ENCODE measurements around the gene WFIKKN2.

DNA sequence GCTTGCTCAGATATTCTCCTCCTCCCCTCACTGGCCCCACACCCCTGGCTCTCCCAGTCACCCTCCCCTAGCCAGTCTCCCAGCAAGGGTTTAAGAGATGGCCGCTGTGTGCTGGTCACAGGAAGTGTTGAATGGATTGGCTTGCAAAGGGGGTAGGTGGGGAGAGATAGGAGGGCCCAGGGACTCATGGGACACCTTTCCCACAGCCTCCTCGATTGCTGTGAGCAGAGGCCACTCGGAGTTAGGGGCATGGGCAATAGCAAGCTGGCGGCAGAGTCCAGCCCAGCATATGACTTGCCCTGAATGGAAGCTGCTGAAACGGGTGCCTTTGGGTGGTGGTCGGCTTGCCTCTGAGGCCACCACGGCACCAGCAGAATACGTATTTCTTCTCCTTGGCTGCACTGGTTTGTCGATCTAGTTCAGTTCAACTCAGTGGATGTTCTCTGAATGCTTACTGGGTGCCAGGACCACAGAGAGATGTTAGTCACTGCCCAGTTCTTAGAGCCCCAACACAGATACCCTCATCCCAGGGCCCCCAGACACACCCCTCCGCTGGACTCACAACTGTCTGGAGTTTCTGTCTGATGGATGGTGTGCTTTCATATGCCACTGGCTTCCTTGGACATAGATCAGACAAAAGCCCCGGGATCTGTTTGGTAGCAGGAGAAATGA, 6.0 kb downstream of the WFIKKN2 start:
- TF ChIP-seq YY1 (tag by site-specific recombination; IDR thresholded peaks at IDR 0.05) (no peak), ZNF274 (IDR thresholded peaks at IDR 0.05; ENCODE audit: low read length) (no peak), ZNF274 (tag by site-specific recombination; IDR thresholded peaks at IDR 0.05; ENCODE audit: borderline replicate concordance) (no peak), ZNF324 (tag by site-specific recombination; IDR thresholded peaks at IDR 0.05) (no peak), TCF7L2 (IDR thresholded peaks at IDR 0.05; ENCODE audit: borderline replicate concordance, low read depth, low read length) (no peak), ZNF514 (tag by site-specific recombination; IDR thresholded peaks at IDR 0.05) (no peak), ZIC2 (tag by site-specific recombination; IDR thresholded peaks at IDR 0.05) (no peak)
- TF ChIP-seq, protein P1, sequence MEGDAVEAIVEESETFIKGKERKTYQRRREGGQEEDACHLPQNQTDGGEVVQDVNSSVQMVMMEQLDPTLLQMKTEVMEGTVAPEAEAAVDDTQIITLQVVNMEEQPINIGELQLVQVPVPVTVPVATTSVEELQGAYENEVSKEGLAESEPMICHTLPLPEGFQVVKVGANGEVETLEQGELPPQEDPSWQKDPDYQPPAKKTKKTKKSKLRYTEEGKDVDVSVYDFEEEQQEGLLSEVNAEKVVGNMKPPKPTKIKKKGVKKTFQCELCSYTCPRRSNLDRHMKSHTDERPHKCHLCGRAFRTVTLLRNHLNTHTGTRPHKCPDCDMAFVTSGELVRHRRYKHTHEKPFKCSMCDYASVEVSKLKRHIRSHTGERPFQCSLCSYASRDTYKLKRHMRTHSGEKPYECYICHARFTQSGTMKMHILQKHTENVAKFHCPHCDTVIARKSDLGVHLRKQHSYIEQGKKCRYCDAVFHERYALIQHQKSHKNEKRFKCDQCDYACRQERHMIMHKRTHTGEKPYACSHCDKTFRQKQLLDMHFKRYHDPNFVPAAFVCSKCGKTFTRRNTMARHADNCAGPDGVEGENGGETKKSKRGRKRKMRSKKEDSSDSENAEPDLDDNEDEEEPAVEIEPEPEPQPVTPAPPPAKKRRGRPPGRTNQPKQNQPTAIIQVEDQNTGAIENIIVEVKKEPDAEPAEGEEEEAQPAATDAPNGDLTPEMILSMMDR (tag by site-specific recombination; IDR thresholded peaks at IDR 0.05): no peak
- TF ChIP-seq, protein P2, sequence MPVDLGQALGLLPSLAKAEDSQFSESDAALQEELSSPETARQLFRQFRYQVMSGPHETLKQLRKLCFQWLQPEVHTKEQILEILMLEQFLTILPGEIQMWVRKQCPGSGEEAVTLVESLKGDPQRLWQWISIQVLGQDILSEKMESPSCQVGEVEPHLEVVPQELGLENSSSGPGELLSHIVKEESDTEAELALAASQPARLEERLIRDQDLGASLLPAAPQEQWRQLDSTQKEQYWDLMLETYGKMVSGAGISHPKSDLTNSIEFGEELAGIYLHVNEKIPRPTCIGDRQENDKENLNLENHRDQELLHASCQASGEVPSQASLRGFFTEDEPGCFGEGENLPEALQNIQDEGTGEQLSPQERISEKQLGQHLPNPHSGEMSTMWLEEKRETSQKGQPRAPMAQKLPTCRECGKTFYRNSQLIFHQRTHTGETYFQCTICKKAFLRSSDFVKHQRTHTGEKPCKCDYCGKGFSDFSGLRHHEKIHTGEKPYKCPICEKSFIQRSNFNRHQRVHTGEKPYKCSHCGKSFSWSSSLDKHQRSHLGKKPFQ (tag by site-specific recombination; IDR thresholded peaks at IDR 0.05): no peak

Measured in HEK293 (cell line).